Sigmoid colon (tissue), 7 donors: Measurements from ENCODE around the gene NAGLU. TPM values are rescaled to one million over a fixed set of nuclear protein-coding genes. Genes with fewer than 3 reads are reported as not detected.

Experiments used
- DNase-seq: peaks from one replicate; pipeline ENCODE4 v3.0.0-alpha.2; 2019
- H3K27ac ChIP-seq, 4 donors: fragments of 200-600 bp; sonication (generic); one replicate each; pipeline ENCODE4 v1.5.1; 2016 to 2019; ENCODE audit warnings: mild to moderate bottlenecking in 1 of 4
- H3K27me3 ChIP-seq, 3 donors: fragments of 200-600 bp; sonication (generic); one replicate each; pipeline ENCODE4 v1.5.1; 2019; ENCODE audit warnings: mild to moderate bottlenecking in 1 of 3
- H3K36me3 ChIP-seq, 4 donors: fragments of 200-600 bp; sonication (generic); one replicate each; pipeline ENCODE4 v1.5.1; 2016 to 2019
- H3K4me1 ChIP-seq, 4 donors: fragments of 200-600 bp; sonication (generic); one replicate each; pipeline ENCODE4 v1.5.1; 2017 to 2019
- H3K4me3 ChIP-seq, 4 donors: fragments of 200-600 bp; sonication (generic); one replicate each; pipeline ENCODE4 v1.5.1; 2017 to 2019; ENCODE audit warnings: mild to moderate bottlenecking in 2 of 4, moderate library complexity in 1 of 4
- H3K9me3 ChIP-seq, 4 donors: fragments of 200-600 bp in 3 of 4; sonication (generic) in 3 of 4; one replicate each; pipeline versions ENCODE4 v1.5.1 to v1.6.1; 2013 to 2019
- EP300 ChIP-seq, 4 donors: sonication (generic); formaldehyde crosslinking; IDR thresholded peaks; one replicate each; pipeline ENCODE4 v1.6.1; 2017; ENCODE audit warnings: antibody characterized with exemption in 4 of 4
- POLR2A ChIP-seq, 2 donors: fragments of 450-650 bp; IDR thresholded peaks; one replicate each; pipeline ENCODE4 v1.6.1; 2016; ENCODE audit warnings: antibody characterized with exemption in 2 of 2, mild to moderate bottlenecking in 2 of 2, moderate library complexity in 2 of 2
- POLR2AphosphoS5 ChIP-seq, 4 donors: sonication (generic); formaldehyde crosslinking; IDR thresholded peaks; one replicate each; pipeline ENCODE4 v1.6.1; 2017; ENCODE audit warnings: antibody characterized with exemption in 4 of 4
- WGBS, 2 donors: extraction: QIAGEN DNeasy Blood & Tissue Kit; methylation state at CpG; one replicate each; pipeline ENCODE4 v1.1.7; 2013; 5-methylcytosine and 5-hydroxymethylcytosine counted together
- intact Hi-C: fragments of 100-400 bp; cut with DNase I; formaldehyde crosslinking; loops from one replicate; pipeline ENCODE4 v1.15.1; 2023
- polyA plus RNA-seq, 3 donors: library from polyadenylated mRNA; stranded (reverse); fragments of 200-250 nt; gene quantifications; one replicate each; pipeline ENCODE4 v1.2.3, GENCODE V29; 2013
- total RNA-seq, 4 donors: library from RNA; depleted of rRNA; stranded (reverse); fragments of >200 nt; gene quantifications; one replicate each; pipeline ENCODE4 v1.1.0, GENCODE V29; 2016
- TF ChIP-seq, protein P1 (sequence below), 4 experiments: fragments of 450-650 bp in 3 of 4; fragments of 200-600 bp in 1 of 4; IDR thresholded peaks; one replicate each; pipeline ENCODE4 v1.5.1; 2016 to 2019; ENCODE audit warnings: antibody characterized with exemption in 4 of 4, mild to moderate bottlenecking in 3 of 4, moderate library complexity in 2 of 4
- donor health status: healthy with polysubstance abuse.
- donor health status: Bipolar disorder and iron deficiency.
- donor health status: healthy.

NAGLU gene
- total and polyA plus RNA-seq, 7 donors: 9.7 to 52.6 (median 35.2) TPM

DNA sequence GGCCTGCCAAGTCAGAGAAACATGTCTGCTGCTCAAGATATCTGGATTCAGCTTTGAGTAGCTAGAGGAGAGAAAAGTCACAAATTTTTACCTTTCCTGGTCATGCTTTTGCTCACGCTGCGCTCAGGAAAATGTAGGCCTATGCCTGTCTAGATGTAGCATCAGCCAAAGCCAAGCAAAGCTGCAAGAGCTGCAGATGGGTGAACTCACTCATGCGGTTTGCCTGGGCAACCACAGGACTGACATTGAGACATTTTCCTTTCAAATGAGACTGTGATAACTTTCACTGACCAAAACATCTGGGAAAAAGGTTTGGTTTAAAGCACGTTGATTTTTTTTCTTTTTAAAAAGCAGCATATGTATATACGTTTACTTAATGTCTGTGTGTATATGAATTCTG is 34.0 kb upstream of the NAGLU start:
- no peaks in the 10 kb centered on the region for H3K27me3 ChIP-seq
- H3K27ac ChIP-seq: no peak overlapping the region
- intact Hi-C loops: no loop called here
- DNase-seq: no peak
- H3K4me3 ChIP-seq: no peak overlapping the region
- no peaks in the 10 kb centered on the region for H3K9me3 ChIP-seq
- H3K4me1 ChIP-seq: peaks cover 0 to 8% (median 3%) of the 10 kb centered on the region in 4 donors
- WGBS, 2 donors: 88 to 92% methylated on average over 5 of the region's 5 CpGs
- TF ChIP-seq, protein P1, sequence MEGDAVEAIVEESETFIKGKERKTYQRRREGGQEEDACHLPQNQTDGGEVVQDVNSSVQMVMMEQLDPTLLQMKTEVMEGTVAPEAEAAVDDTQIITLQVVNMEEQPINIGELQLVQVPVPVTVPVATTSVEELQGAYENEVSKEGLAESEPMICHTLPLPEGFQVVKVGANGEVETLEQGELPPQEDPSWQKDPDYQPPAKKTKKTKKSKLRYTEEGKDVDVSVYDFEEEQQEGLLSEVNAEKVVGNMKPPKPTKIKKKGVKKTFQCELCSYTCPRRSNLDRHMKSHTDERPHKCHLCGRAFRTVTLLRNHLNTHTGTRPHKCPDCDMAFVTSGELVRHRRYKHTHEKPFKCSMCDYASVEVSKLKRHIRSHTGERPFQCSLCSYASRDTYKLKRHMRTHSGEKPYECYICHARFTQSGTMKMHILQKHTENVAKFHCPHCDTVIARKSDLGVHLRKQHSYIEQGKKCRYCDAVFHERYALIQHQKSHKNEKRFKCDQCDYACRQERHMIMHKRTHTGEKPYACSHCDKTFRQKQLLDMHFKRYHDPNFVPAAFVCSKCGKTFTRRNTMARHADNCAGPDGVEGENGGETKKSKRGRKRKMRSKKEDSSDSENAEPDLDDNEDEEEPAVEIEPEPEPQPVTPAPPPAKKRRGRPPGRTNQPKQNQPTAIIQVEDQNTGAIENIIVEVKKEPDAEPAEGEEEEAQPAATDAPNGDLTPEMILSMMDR (IDR thresholded peaks at IDR 0.05): no peak
- TF ChIP-seq EP300 (IDR thresholded peaks at IDR 0.05) (no peak), POLR2AphosphoS5 (IDR thresholded peaks at IDR 0.05) (no peak), POLR2A (IDR thresholded peaks at IDR 0.05) (no peak)
- H3K36me3 ChIP-seq: peaks cover 15 to 92% (median 59%) of the 10 kb centered on the region in 4 donors

DNA sequence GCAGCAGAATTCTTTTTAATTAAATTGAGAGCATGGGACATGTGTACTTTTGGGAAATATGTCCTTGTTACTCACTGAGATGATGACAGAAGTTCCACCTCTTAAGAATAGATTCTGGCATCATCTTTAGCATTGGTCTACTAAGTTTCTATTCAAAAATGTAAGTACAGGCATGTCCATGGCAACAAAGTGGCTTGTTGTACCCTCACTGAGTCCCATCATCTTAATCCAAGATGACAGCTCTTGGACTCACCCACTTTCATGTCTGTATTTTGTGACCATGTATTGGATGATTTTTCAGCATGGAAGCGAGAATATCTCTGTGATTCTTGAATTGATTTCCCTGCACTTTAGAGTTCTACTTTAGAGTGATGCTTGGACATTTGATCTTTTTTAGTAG is 33.1 kb upstream of the NAGLU start:
- Histone ChIP-seq H3K4me3 (no peak overlapping the region), H3K27ac (no peak overlapping the region), H3K9me3 (no peaks in the 10 kb centered on the region), H3K36me3 (peaks cover 15 to 92% (median 63%) of the 10 kb centered on the region in 4 donors), H3K27me3 (no peaks in the 10 kb centered on the region), H3K4me1 (peaks cover 0 to 8% (median 3%) of the 10 kb centered on the region in 4 donors)
- no peak for DNase-seq
- 99 to 100% methylated on average over 1 of the region's 1 CpG for WGBS, 2 donors
- TF ChIP-seq EP300 (IDR thresholded peaks at IDR 0.05): no peak
- TF ChIP-seq, protein P1 (IDR thresholded peaks at IDR 0.05): no peak
- TF ChIP-seq POLR2AphosphoS5 (IDR thresholded peaks at IDR 0.05): no peak
- no peak for TF ChIP-seq POLR2A (IDR thresholded peaks at IDR 0.05)
- intact Hi-C loops: no loop called here

DNA sequence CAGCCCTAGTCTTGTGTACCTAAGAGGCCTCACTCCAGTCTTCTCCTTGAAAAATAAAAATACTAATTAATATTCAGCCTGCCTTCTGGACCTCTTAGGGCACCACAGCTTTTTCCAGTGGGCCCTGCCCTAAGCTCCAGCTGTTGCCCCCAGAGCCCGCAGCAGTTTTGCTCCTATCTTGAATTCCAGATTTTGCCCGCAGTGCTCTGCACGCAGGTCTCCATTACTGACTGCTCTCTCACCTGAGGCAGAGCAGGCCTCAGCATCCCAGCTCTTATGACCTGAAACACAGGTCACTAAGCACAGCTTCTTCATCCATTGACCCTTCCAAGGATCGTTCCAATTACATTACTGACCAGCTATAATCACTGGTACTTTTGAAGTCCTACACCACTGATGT is 28.4 kb upstream of the NAGLU start:
- no peaks in the 10 kb centered on the region for H3K9me3 ChIP-seq
- no peak for DNase-seq
- no peaks in the 10 kb centered on the region for H3K27me3 ChIP-seq
- WGBS, 2 donors: 98% methylated on average over 4 of the region's 4 CpGs
- H3K36me3 ChIP-seq: peaks cover 0 to 75% (median 46%) of the 10 kb centered on the region in 4 donors
- intact Hi-C loops: no loop called here
- no peak for TF ChIP-seq EP300 (IDR thresholded peaks at IDR 0.05)
- no peak for TF ChIP-seq POLR2A (IDR thresholded peaks at IDR 0.05)
- TF ChIP-seq, protein P1 (IDR thresholded peaks at IDR 0.05): no peak
- no peak for TF ChIP-seq POLR2AphosphoS5 (IDR thresholded peaks at IDR 0.05)
- H3K4me3 ChIP-seq: no peak overlapping the region
- H3K4me1 ChIP-seq: peaks cover 0 to 13% (median 3%) of the 10 kb centered on the region in 4 donors
- H3K27ac ChIP-seq: no peak overlapping the region

DNA sequence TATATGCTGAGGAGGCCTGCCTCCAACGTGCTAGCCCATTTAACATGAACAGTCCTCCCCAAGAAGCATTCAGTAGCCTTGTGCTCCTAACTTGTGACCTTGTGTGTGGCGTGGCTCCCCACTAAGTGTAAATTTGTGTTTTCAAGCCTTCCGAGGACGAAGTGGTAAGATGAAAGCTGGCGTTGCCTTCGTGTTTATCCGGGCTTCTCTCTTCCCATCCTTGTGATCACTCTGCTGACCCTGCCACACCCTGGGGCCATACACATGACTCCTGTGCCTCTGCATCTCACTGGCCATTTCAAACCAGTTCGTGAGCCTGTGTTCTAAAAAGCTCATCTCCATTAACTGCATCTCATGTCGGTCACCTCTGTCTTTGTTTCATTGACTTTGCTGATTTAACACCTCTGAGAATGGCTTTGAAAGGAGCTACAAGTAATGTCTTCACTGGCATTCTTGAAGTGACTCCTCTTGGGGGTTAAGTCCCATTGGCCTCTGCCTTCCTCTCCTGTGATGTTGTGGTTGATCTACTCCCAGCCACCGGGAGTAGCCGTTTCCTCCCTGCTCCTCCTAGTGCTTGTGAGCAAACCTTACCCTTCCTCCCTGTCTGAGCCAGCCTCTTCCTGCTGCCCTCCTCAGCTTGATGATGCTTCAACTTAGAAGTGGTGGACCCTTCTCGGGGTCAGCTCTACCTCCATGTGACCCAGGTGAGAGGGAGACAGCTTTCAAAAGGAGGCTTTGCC is 27.4 kb upstream of the NAGLU start:
- intact Hi-C loops: no loop called here
- Histone ChIP-seq H3K27ac (no peak overlapping the region), H3K4me3 (no peak overlapping the region), H3K36me3 (peaks cover 0 to 67% (median 39%) of the 10 kb centered on the region in 4 donors), H3K4me1 (peaks cover 0 to 15% (median 3%) of the 10 kb centered on the region in 4 donors), H3K27me3 (no peaks in the 10 kb centered on the region), H3K9me3 (no peaks in the 10 kb centered on the region)
- WGBS, 2 donors: 74 to 77% methylated on average over 12 of the region's 12 CpGs
- no peak for TF ChIP-seq POLR2A (IDR thresholded peaks at IDR 0.05)
- no peak for TF ChIP-seq POLR2AphosphoS5 (IDR thresholded peaks at IDR 0.05)
- TF ChIP-seq, protein P1 (IDR thresholded peaks at IDR 0.05): no peak
- no peak for TF ChIP-seq EP300 (IDR thresholded peaks at IDR 0.05)
- DNase-seq: peak; percentile 51
